Measurements from ENCODE around the gene KIAA0753.

- TF ChIP-seq CTCF (IDR thresholded peaks at IDR 0.05): no peak
- TF ChIP-seq POLR2A (IDR thresholded peaks at IDR 0.05): no peak
These were observed 112.0 kb downstream of the KIAA0753 start for GRCh38 chr17:6528557-6528956.

Measured in Peyer's patch (tissue), 4 donors.